Type B pancreatic cell (in vitro differentiated cells): ENCODE measurements around the gene TBC1D22B. TPM values are rescaled to one million over a fixed set of nuclear protein-coding genes. Genes with fewer than 3 reads are reported as not detected.

Experiments used
- DNase-seq: peaks from one replicate; pipeline ENCODE4 v3.0.0; 2021; ENCODE audit warnings: mixed read lengths; ENCODE audit not compliant: unreplicated experiment; ENCODE audit errors: extremely low spot score
- H3K27ac Mint-ChIP-seq: 2 replicates; pipeline ENCODE4 v1.8.0; 2021; ENCODE audit warnings: mild to moderate bottlenecking, mixed read lengths
- H3K27me3 Mint-ChIP-seq: 2 replicates; pipeline ENCODE4 v1.8.0; 2021; ENCODE audit warnings: mixed read lengths
- H3K36me3 Mint-ChIP-seq: 2 replicates; pipeline ENCODE4 v1.8.0; 2021; ENCODE audit warnings: mixed read lengths
- H3K4me1 Mint-ChIP-seq: one replicate; pipeline ENCODE4 v1.8.0; 2021; ENCODE audit warnings: mixed read lengths; ENCODE audit not compliant: unreplicated experiment
- H3K4me3 Mint-ChIP-seq: 2 replicates; pipeline ENCODE4 v1.8.0; 2021; ENCODE audit warnings: mild to moderate bottlenecking, mixed read lengths
- H3K9me3 Mint-ChIP-seq: 2 replicates; pipeline ENCODE4 v1.8.0; 2021; ENCODE audit warnings: mixed read lengths
- CTCF ChIP-seq: fragments of 200-600 bp; sonication (generic); conservative IDR thresholded peaks from 2 replicates; pipeline ENCODE4 v1.5.0; 2021; ENCODE audit warnings: antibody characterized with exemption, mild to moderate bottlenecking
- long read RNA-seq: library from polyadenylated mRNA; unstranded; transcript quantifications from one replicate; pipeline ENCODE4 v2.0.0, GENCODE V29; 2020
- total RNA-seq: library from RNA; stranded (reverse); gene quantifications from 2 replicates; pipeline ENCODE4 v1.2.1, GENCODE V29; 2021; ENCODE audit warnings: low replicate concordance

The TBC1D22B gene
- total RNA-seq: 13.6 and 14.1 TPM in 2 replicates
- long read RNA-seq, partial matches to known transcripts: 1 of 6 reads
- long read RNA-seq, other reads (novel, unspliced or antisense): 4 of 6 reads

- Mint-ChIP-seq H3K27ac (peak within 1 kb of the TSS; percentile 35), H3K27me3 (no peaks in the 10 kb centered on the region), H3K36me3 (no peaks in the 10 kb centered on the region), H3K4me3 (peak within 1 kb of the TSS; percentile 96), H3K9me3 (no peaks in the 10 kb centered on the region), H3K4me1 (peaks cover 21% of the 10 kb centered on the region)
- DNase-seq: peak; percentile 96
- no peak for TF ChIP-seq CTCF
Measured at GRCh38 chr6:37257634-37258404, at the start of gene TBC1D22B, which contains the start of gene TMEM217. Gene TBC1D22B (plus strand): TSS chr6:37257772. CDS start chr6:37257918, 146 bp downstream. Gene TMEM217 (minus strand): TSS chr6:37258144. CDS start chr6:37219030, 39,114 bp downstream.

GRCh38 chr6:37207903-37208456 is 49.6 kb upstream of the TBC1D22B start:
- peak; percentile 79 for TF ChIP-seq CTCF
- Mint-ChIP-seq H3K4me3 (no peak overlapping the region), H3K36me3 (no peaks in the 10 kb centered on the region), H3K4me1 (peaks cover 8% of the 10 kb centered on the region), H3K27ac (peak overlapping the region; percentile 35), H3K27me3 (peaks cover 17% of the 10 kb centered on the region), H3K9me3 (no peaks in the 10 kb centered on the region)
- DNase-seq: peak; percentile 82

GRCh38 chr6:37208793-37209192 is 48.8 kb upstream of the TBC1D22B start:
- TF ChIP-seq CTCF: no peak
- DNase-seq: no peak
- H3K9me3 Mint-ChIP-seq: no peaks in the 10 kb centered on the region
- no peaks in the 10 kb centered on the region for H3K36me3 Mint-ChIP-seq
- no peak overlapping the region for H3K27ac Mint-ChIP-seq
- peaks cover 15% of the 10 kb centered on the region for H3K27me3 Mint-ChIP-seq
- peaks cover 6% of the 10 kb centered on the region for H3K4me1 Mint-ChIP-seq
- H3K4me3 Mint-ChIP-seq: no peak overlapping the region

- H3K27ac Mint-ChIP-seq: no peak overlapping the region
- peaks cover 10% of the 10 kb centered on the region for H3K27me3 Mint-ChIP-seq
- TF ChIP-seq CTCF: no peak
- no peaks in the 10 kb centered on the region for H3K36me3 Mint-ChIP-seq
- H3K4me1 Mint-ChIP-seq: peaks cover 6% of the 10 kb centered on the region
- no peak for DNase-seq
- no peaks in the 10 kb centered on the region for H3K9me3 Mint-ChIP-seq
- no peak overlapping the region for H3K4me3 Mint-ChIP-seq
Measured at GRCh38 chr6:37209461-37210205, 47.9 kb upstream of the TBC1D22B start.

- Mint-ChIP-seq H3K27ac (no peak overlapping the region), H3K9me3 (no peaks in the 10 kb centered on the region), H3K36me3 (no peaks in the 10 kb centered on the region), H3K27me3 (peaks cover 11% of the 10 kb centered on the region), H3K4me3 (no peak overlapping the region), H3K4me1 (peaks cover 6% of the 10 kb centered on the region)
- peak; percentile 97 for TF ChIP-seq CTCF
- peak; percentile 76 for DNase-seq
Measured at GRCh38 chr6:37210313-37210968, 47.1 kb upstream of the TBC1D22B start.
